GM10248 (cell line): ENCODE measurements around the gene UQCC2.

ENCODE experiments used
- CTCF ChIA-PET: fragments of 300-600 bp; sonication (Branson Sonifier 250); formaldehyde crosslinking; extraction: SDS; loops from one replicate; lab custom pipeline; 2021; ENCODE audit warnings: antibody characterized with exemption; lab: Yijun Ruan, JAX
- POLR2A ChIA-PET: fragments of 350-650 bp; sonication (Branson Sonifier 250); formaldehyde crosslinking; extraction: SDS; loops from one replicate; lab custom pipeline; 2020; ENCODE audit warnings: antibody characterized with exemption; lab: Yijun Ruan, JAX
- DNase-seq: peaks from one replicate; pipeline ENCODE4 v3.0.0; 2012; ENCODE audit errors: extremely low spot score
- CTCF ChIP-seq: IDR thresholded peaks from 2 replicates; pipeline ENCODE4 v1.5.1; 2012; ENCODE audit warnings: mild to moderate bottlenecking, low read depth; ENCODE audit errors: extremely low read depth, missing control alignments, control extremely low read depth

Gene UQCC2

GRCh38 chr6:33725222-33725621 lies 13.7 kb upstream of the UQCC2 start:
- DNase-seq: no peak
- TF ChIP-seq CTCF: no peak
- ChIA-PET POLR2A (no interaction called here), CTCF (interaction anchor here (0.7 kb wide), 1 partner anchor 14 kb away, joined by 5 read pairs; the partner anchor contains the start of gene UQCC2)

GRCh38 chr6:33724102-33725023 lies 12.9 kb upstream of the UQCC2 start:
- ChIA-PET POLR2A (no interaction called here), CTCF (interaction anchor here (1.2 to 1.5 kb wide), 3 partner anchors 14 to 135 kb away, joined by 3 to 7 read pairs (median 3); no protein-coding TSS in a partner anchor)
- no peak for DNase-seq
- TF ChIP-seq CTCF: no peak

GRCh38 chr6:33723371-33724085 lies 12.0 kb upstream of the UQCC2 start:
- ChIA-PET CTCF (interaction anchor here (1.0 to 2.1 kb wide), 7 partner anchors 12 to 134 kb away, joined by 3 to 9 read pairs (median 3); partner anchors contain the start of gene UQCC2), POLR2A (no interaction called here)
- no peak for TF ChIP-seq CTCF
- DNase-seq: no peak

GRCh38 chr6:33722103-33722623 lies 10.7 kb upstream of the UQCC2 start:
- no peak for DNase-seq
- ChIA-PET CTCF (interaction anchor here (1.2 to 2.1 kb wide), 2 partner anchors 11 to 23 kb away, joined by 4 to 9 read pairs; partner anchors contain the start of gene UQCC2), POLR2A (no interaction called here)
- TF ChIP-seq CTCF: no peak

- DNase-seq: no peak
- POLR2A ChIA-PET: no interaction called here
Observed at GRCh38 chr6:33721508-33721907, 10.0 kb upstream of the UQCC2 start.

More at GRCh38 chr6:33721508-33721907, 10.0 kb upstream of the UQCC2 start:
- CTCF ChIA-PET: interaction anchor here (1.2 to 2.2 kb wide), 4 partner anchors 10 to 23 kb away, joined by 4 to 11 read pairs (median 8); partner anchors contain the start of gene UQCC2
- no peak for TF ChIP-seq CTCF
